Astrocyte (in vitro differentiated cells and primary cell): Measurements from ENCODE around the gene P2RX1. TPM values are rescaled to one million over a fixed set of nuclear protein-coding genes. Genes with fewer than 3 reads are reported as not detected.

Source experiments
- DNase-seq: peaks from one replicate; pipeline ENCODE4 v3.0.0-alpha.2; 2010; ENCODE audit warnings: low read depth
- FAIRE-seq: peaks from 2 replicates; lab custom pipeline; 2011; peaks lifted over from hg19 to GRCh38; lab: Jason Lieb, UNC
- H2AFZ ChIP-seq: 2 replicates; pipeline ENCODE4 v1.6.0; 2012; ENCODE audit warnings: low read depth, low read length, inconsistent platforms
- H3K27ac ChIP-seq: 2 replicates; pipeline ENCODE4 v1.5.1; 2011; ENCODE audit warnings: low read depth, low read length, inconsistent platforms
- H3K27me3 ChIP-seq: 2 replicates; pipeline ENCODE4 v1.6.0; 2011; ENCODE audit warnings: low read length, inconsistent platforms; ENCODE audit not compliant: insufficient read depth
- H3K36me3 ChIP-seq: 2 replicates; pipeline ENCODE4 v1.5.1; 2011; ENCODE audit warnings: low read length, inconsistent platforms; ENCODE audit not compliant: insufficient read depth
- H3K4me1 ChIP-seq: 2 replicates; pipeline ENCODE4 v1.5.1; 2011; ENCODE audit warnings: low read length, inconsistent platforms; ENCODE audit not compliant: insufficient read depth
- H3K4me2 ChIP-seq: 2 replicates; pipeline ENCODE4 v1.6.0; 2012; ENCODE audit warnings: low read length, inconsistent platforms
- H3K4me3 ChIP-seq: 2 replicates; pipeline ENCODE4 v1.5.1; 2011; ENCODE audit warnings: low read depth, mild to moderate bottlenecking, low read length, inconsistent platforms; ENCODE audit not compliant: insufficient read depth
- H3K79me2 ChIP-seq: 2 replicates; pipeline ENCODE4 v1.6.0; 2012; ENCODE audit warnings: mild to moderate bottlenecking, low read length, inconsistent platforms; ENCODE audit not compliant: insufficient read depth
- H3K9ac ChIP-seq: 2 replicates; pipeline ENCODE4 v1.6.0; 2012; ENCODE audit warnings: mild to moderate bottlenecking, low read length, inconsistent platforms
- H3K9me3 ChIP-seq: 2 replicates; pipeline ENCODE4 v1.5.1; 2012; ENCODE audit warnings: low read depth, mild to moderate bottlenecking, low read length, inconsistent platforms; ENCODE audit not compliant: insufficient read depth
- H4K20me1 ChIP-seq: 2 replicates; pipeline ENCODE4 v1.6.0; 2012; ENCODE audit warnings: low read length, inconsistent platforms; ENCODE audit not compliant: insufficient read depth
- H3K27ac Mint-ChIP-seq: one replicate; pipeline ENCODE4 v1.8.0; 2021; ENCODE audit warnings: mild to moderate bottlenecking, mixed read lengths; ENCODE audit not compliant: unreplicated experiment
- H3K27me3 Mint-ChIP-seq: one replicate; pipeline ENCODE4 v1.8.0; 2021; ENCODE audit warnings: low read depth, mixed read lengths; ENCODE audit not compliant: unreplicated experiment
- H3K36me3 Mint-ChIP-seq: one replicate; pipeline ENCODE4 v1.8.0; 2021; ENCODE audit warnings: low read depth, mixed read lengths; ENCODE audit not compliant: unreplicated experiment
- H3K4me1 Mint-ChIP-seq: one replicate; pipeline ENCODE4 v1.8.0; 2021; ENCODE audit warnings: low read depth, mixed read lengths; ENCODE audit not compliant: unreplicated experiment
- H3K4me3 Mint-ChIP-seq: one replicate; pipeline ENCODE4 v1.8.0; 2021; ENCODE audit warnings: mild to moderate bottlenecking, moderate library complexity, mixed read lengths; ENCODE audit not compliant: unreplicated experiment
- H3K9me3 Mint-ChIP-seq: one replicate; pipeline ENCODE4 v1.8.0; 2021; ENCODE audit warnings: mild to moderate bottlenecking, mixed read lengths; ENCODE audit not compliant: unreplicated experiment
- CTCF ChIP-seq: IDR thresholded peaks from 2 replicates; pipeline ENCODE4 v1.5.1; 2011; ENCODE audit warnings: low read depth, mild to moderate bottlenecking, inconsistent platforms, low read length, moderate library complexity; ENCODE audit not compliant: insufficient read depth
- EZH2 ChIP-seq: IDR thresholded peaks from 2 replicates; pipeline ENCODE4 v1.6.1; 2012; ENCODE audit warnings: mild to moderate bottlenecking, low read length, inconsistent platforms; ENCODE audit not compliant: insufficient read depth
- total RNA-seq: library from RNA; stranded (reverse); gene quantifications from 2 replicates; pipeline ENCODE4 v1.2.1, GENCODE V29; 2021

Gene P2RX1
- total RNA-seq, 1 donor from 2014 or later = not detected

DNA sequence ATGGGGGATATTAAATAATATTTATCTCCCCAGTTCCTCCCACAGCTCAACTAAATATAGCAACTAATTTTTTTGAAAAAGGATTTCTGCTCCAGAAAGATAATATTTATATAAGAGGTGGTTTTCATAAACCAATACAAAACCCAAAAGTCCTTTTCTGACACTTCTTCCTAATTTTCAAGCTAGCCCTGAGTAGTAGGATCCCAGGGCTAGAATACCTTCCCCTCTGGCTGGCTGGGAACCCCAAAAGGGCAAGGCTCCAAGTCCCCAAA, 46.6 kb upstream of the P2RX1 start:
- FAIRE-seq (no peak), DNase-seq (no peak)
- no peaks in the 10 kb centered on the region for H3K9me3 Mint-ChIP-seq
- H2AFZ ChIP-seq = no peak overlapping the region
- peaks cover 5% of the 10 kb centered on the region for H3K4me1 Mint-ChIP-seq
- no peaks in the 10 kb centered on the region for H3K79me2 ChIP-seq
- TF ChIP-seq CTCF (no peak), EZH2 (no peak)
- peaks cover 28% of the 10 kb centered on the region for H3K27me3 ChIP-seq
- H3K36me3 Mint-ChIP-seq = no peaks in the 10 kb centered on the region
- H3K4me3 Mint-ChIP-seq = no peak overlapping the region
- H3K9me3 ChIP-seq = no peaks in the 10 kb centered on the region
- no peak overlapping the region for H3K9ac ChIP-seq
- H3K27ac ChIP-seq = no peak overlapping the region
- no peak overlapping the region for H3K4me2 ChIP-seq
- H3K4me3 ChIP-seq = no peak overlapping the region
- peaks cover 51% of the 10 kb centered on the region for H3K27me3 Mint-ChIP-seq
- H4K20me1 ChIP-seq = peaks cover 7% of the 10 kb centered on the region
- peaks cover 20% of the 10 kb centered on the region for H3K4me1 ChIP-seq
- H3K27ac Mint-ChIP-seq = no peak overlapping the region
- H3K36me3 ChIP-seq = no peaks in the 10 kb centered on the region

DNA sequence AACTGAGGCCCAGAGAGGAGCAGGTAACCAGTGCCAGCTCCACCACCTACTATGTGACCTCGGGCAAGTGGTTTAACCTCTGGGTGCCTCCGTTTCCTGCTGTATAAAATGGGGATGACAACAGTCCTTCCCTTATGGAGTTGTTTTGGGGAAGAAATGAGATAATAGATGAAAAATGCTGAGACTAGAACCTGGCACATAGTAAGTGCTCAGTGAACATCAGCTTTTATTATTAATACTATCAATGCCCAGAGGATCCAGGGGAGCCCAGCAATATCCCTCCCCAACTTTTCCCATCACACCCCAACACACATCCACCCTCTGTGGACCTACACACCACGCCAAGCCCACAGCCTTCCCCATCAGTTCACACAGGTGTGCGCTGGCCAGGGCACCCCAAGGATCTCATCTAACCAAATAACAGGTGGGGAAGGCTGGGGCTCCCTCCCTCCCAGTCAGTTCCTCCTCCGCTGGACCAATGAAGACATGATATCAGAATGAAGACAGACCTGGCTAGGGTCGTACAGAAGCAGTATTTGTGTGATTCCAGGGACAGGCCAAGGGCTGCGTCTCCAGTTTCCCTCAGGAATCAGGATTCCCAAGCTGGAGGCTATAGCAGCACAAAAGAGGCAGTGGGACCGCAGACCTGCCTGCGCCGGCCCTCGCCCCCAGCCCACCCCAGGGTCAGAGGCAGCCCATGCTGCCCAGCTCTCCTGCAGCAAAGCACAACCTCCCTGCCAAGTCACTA, 46.1 kb upstream of the P2RX1 start:
- Mint-ChIP-seq H3K9me3 (no peaks in the 10 kb centered on the region), H3K4me3 (no peak overlapping the region), H3K36me3 (no peaks in the 10 kb centered on the region), H3K27ac (no peak overlapping the region), H3K27me3 (peaks cover 55% of the 10 kb centered on the region), H3K4me1 (peaks cover 5% of the 10 kb centered on the region)
- Histone ChIP-seq H4K20me1 (peaks cover 7% of the 10 kb centered on the region), H3K79me2 (no peaks in the 10 kb centered on the region), H3K4me3 (no peak overlapping the region), H3K4me2 (no peak overlapping the region), H2AFZ (no peak overlapping the region), H3K9ac (no peak overlapping the region), H3K36me3 (no peaks in the 10 kb centered on the region), H3K27ac (no peak overlapping the region), H3K27me3 (peaks cover 26% of the 10 kb centered on the region), H3K9me3 (no peaks in the 10 kb centered on the region), H3K4me1 (peaks cover 20% of the 10 kb centered on the region)
- DNase-seq (no peak), FAIRE-seq (no peak)
- TF ChIP-seq EZH2 = no peak
- TF ChIP-seq CTCF = no peak

DNA sequence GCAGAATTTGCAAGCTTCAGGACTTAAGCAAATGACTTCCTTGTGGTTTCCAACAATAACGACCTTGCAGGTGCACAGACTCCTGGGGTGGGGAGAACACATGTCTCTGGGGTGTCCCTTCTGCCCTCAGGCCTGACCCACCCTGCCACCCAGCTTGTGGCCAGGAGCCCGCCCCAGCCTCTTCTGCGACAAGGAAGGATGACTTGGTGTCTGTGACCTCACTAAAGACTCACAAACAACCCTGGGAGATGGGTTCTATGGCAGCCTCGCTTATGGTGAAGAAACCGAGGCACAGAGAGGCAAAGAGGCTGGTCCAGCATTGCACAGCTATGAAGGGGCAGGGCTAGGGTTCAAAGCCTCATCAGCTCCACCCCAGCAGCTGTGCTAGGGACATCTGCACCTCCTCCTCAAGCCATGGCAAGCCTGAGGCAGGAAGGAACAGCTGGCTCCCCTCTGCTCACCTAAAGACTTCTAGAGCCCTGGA, 45.3 kb upstream of the P2RX1 start:
- Histone ChIP-seq H3K79me2 (no peaks in the 10 kb centered on the region), H3K4me3 (no peak overlapping the region), H3K27me3 (peaks cover 26% of the 10 kb centered on the region), H2AFZ (no peak overlapping the region), H3K9ac (no peak overlapping the region), H3K9me3 (no peaks in the 10 kb centered on the region), H3K27ac (no peak overlapping the region), H3K4me1 (peaks cover 20% of the 10 kb centered on the region), H3K4me2 (no peak overlapping the region), H4K20me1 (peaks cover 7% of the 10 kb centered on the region), H3K36me3 (no peaks in the 10 kb centered on the region)
- TF ChIP-seq CTCF (no peak), EZH2 (no peak)
- no peak overlapping the region for H3K4me3 Mint-ChIP-seq
- no peaks in the 10 kb centered on the region for H3K9me3 Mint-ChIP-seq
- H3K36me3 Mint-ChIP-seq = no peaks in the 10 kb centered on the region
- H3K27me3 Mint-ChIP-seq = peaks cover 59% of the 10 kb centered on the region
- no peak overlapping the region for H3K27ac Mint-ChIP-seq
- DNase-seq = no peak
- no peak for FAIRE-seq
- H3K4me1 Mint-ChIP-seq = peaks cover 5% of the 10 kb centered on the region
